Calu3 (cell line): ENCODE measurements around the gene AP1S1. TPM values are rescaled to one million over a fixed set of nuclear protein-coding genes. Genes with fewer than 3 reads are reported as not detected.

ENCODE experiments used
- BruUV-seq: library from RNA; stranded (reverse); fragments of 400-500 nt; replicated peaks from 2 replicates; lab custom pipeline; 2021; lab: Mats Ljungman, UMichigan
- CTCF ChIA-PET: fragments of 300-600 bp; sonication (Branson Sonifier 250); formaldehyde crosslinking; loops from one replicate; lab custom pipeline; 2022; ENCODE audit warnings: antibody characterized with exemption; lab: Charles Lee
- DNase-seq: peaks from one replicate; pipeline ENCODE4 v3.0.0; 2022
- H3K27ac Mint-ChIP-seq: one replicate; pipeline ENCODE4 v1.8.0; 2022; ENCODE audit warnings: mixed read lengths; ENCODE audit not compliant: unreplicated experiment
- H3K27me3 Mint-ChIP-seq: one replicate; pipeline ENCODE4 v1.8.0; 2022; ENCODE audit warnings: mixed read lengths; ENCODE audit not compliant: unreplicated experiment
- H3K36me3 Mint-ChIP-seq: one replicate; pipeline ENCODE4 v1.8.0; 2022; ENCODE audit warnings: mild to moderate bottlenecking, moderate library complexity, mixed read lengths; ENCODE audit not compliant: insufficient read depth, unreplicated experiment
- H3K4me1 Mint-ChIP-seq: one replicate; pipeline ENCODE4 v1.8.0; 2022; ENCODE audit warnings: mild to moderate bottlenecking, low read depth, mixed read lengths; ENCODE audit not compliant: unreplicated experiment
- H3K4me3 Mint-ChIP-seq: one replicate; pipeline ENCODE4 v1.8.0; 2022; ENCODE audit warnings: mild to moderate bottlenecking, low read depth, moderate library complexity, mixed read lengths; ENCODE audit not compliant: unreplicated experiment
- H3K9me3 Mint-ChIP-seq: one replicate; pipeline ENCODE4 v1.8.0; 2022; ENCODE audit warnings: low read depth, mixed read lengths; ENCODE audit not compliant: unreplicated experiment
- intact Hi-C: fragments of 100-400 bp; cut with micrococcal nuclease; formaldehyde crosslinking; loops from one replicate; pipeline ENCODE4 v1.10.0; 2022; ENCODE audit not compliant: unreplicated experiment
- total RNA-seq: library from RNA; stranded (reverse); gene quantifications from 2 replicates; pipeline ENCODE4 v1.2.3, GENCODE V29; 2022
- TF ChIP-seq, protein P1 (sequence below): fragments of 200-600 bp; IDR thresholded peaks from one replicate; pipeline ENCODE4 v1.8.0; 2022; ENCODE audit warnings: antibody characterized with exemption; ENCODE audit not compliant: unreplicated experiment

Gene AP1S1
- total RNA-seq, 1 experiment from 2014 or later = 45.6 TPM

DNA sequence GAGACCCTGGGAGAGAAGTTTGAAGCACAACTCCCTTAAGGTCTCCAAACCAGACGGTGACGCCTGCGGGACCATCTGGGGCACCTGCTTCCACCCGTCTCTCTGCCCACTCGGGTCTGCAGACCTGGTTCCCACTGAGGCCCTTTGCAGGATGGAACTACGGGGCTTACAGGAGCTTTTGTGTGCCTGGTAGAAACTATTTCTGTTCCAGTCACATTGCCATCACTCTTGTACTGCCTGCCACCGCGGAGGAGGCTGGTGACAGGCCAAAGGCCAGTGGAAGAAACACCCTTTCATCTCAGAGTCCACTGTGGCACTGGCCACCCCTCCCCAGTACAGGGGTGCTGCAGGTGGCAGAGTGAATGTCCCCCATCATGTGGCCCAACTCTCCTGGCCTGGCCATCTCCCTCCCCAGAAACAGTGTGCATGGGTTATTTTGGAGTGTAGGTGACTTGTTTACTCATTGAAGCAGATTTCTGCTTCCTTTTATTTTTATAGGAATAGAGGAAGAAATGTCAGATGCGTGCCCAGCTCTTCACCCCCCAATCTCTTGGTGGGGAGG, 16.5 kb upstream of the AP1S1 start:
- peak overlapping the region; percentile 66 for H3K4me3 Mint-ChIP-seq
- no peaks in the 10 kb centered on the region for H3K9me3 Mint-ChIP-seq
- H3K4me1 Mint-ChIP-seq = peaks cover 25% of the 10 kb centered on the region
- CTCF ChIA-PET = no interaction called here
- intact Hi-C loops = loop anchor here (1.0 kb wide), 1 partner anchor 37 kb away; no protein-coding TSS in a partner anchor
- H3K27ac Mint-ChIP-seq = peak overlapping the region; percentile 96
- DNase-seq = no peak
- TF ChIP-seq, protein P1, sequence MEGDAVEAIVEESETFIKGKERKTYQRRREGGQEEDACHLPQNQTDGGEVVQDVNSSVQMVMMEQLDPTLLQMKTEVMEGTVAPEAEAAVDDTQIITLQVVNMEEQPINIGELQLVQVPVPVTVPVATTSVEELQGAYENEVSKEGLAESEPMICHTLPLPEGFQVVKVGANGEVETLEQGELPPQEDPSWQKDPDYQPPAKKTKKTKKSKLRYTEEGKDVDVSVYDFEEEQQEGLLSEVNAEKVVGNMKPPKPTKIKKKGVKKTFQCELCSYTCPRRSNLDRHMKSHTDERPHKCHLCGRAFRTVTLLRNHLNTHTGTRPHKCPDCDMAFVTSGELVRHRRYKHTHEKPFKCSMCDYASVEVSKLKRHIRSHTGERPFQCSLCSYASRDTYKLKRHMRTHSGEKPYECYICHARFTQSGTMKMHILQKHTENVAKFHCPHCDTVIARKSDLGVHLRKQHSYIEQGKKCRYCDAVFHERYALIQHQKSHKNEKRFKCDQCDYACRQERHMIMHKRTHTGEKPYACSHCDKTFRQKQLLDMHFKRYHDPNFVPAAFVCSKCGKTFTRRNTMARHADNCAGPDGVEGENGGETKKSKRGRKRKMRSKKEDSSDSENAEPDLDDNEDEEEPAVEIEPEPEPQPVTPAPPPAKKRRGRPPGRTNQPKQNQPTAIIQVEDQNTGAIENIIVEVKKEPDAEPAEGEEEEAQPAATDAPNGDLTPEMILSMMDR = no peak
- H3K36me3 Mint-ChIP-seq = peaks cover 7% of the 10 kb centered on the region
- H3K27me3 Mint-ChIP-seq = no peaks in the 10 kb centered on the region
- no TSS peak for BruUV-seq

DNA sequence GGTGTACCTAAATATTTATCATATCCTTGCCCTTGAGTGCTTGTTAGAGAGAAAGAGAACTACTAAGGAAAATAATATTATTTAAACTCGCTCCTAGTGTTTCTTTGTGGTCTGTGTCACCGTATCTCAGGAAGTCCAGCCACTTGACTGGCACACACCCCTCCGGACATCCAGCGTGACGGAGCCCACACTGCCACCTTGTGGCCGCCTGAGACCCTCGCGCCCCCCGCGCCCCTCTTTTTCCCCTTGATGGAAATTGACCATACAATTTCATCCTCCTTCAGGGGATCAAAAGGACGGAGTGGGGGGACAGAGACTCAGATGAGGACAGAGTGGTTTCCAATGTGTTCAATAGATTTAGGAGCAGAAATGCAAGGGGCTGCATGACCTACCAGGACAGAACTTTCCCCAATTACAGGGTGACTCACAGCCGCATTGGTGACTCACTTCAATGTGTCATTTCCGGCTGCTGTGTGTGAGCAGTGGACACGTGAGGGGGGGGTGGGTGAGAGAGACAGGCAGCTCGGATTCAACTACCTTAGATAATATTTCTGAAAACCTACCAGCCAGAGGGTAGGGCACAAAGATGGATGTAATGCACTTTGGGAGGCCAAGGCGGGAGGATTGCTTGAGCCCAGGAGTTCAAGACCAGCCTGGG, 15.9 kb upstream of the AP1S1 start:
- Mint-ChIP-seq H3K4me1 (peaks cover 30% of the 10 kb centered on the region), H3K27ac (peak overlapping the region; percentile 96), H3K36me3 (peaks cover 7% of the 10 kb centered on the region), H3K9me3 (no peaks in the 10 kb centered on the region), H3K4me3 (peak overlapping the region; percentile 66), H3K27me3 (no peaks in the 10 kb centered on the region)
- CTCF ChIA-PET = interaction anchor here (0.6 to 0.7 kb wide), 2 partner anchors 43 to 80 kb away, joined by 3 read pairs; partner anchors contain the start of gene ZNHIT1
- BruUV-seq = no TSS peak
- TF ChIP-seq, protein P1 = peak; percentile 74
- intact Hi-C loops = loop anchor here (1.0 kb wide), 1 partner anchor 38 kb away; no protein-coding TSS in a partner anchor
- DNase-seq = peak; percentile 82

DNA sequence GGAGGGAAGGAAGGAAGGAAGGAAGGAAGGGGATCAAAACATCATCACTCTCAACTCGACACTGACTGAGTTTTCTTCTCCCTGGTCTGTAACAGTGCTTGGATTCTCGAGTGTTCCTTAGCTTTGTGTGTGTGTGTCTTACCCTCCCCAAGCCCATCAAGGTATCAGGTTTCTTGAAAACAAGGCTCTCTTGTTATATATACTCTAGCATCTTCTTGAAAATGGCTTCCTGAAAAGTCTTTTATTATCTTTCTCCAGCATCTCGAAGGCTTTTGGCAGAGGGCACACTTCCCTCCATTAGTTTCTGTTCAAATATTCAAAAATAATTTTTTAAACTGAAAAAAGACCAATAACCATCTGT, 14.0 kb upstream of the AP1S1 start:
- intact Hi-C loops = loop anchor here (10.0 kb wide), 1 partner anchor 144 kb away; no protein-coding TSS in a partner anchor
- Mint-ChIP-seq H3K4me3 (no peak overlapping the region), H3K27ac (peak overlapping the region; percentile 49), H3K4me1 (peaks cover 23% of the 10 kb centered on the region), H3K36me3 (peaks cover 7% of the 10 kb centered on the region), H3K27me3 (no peaks in the 10 kb centered on the region), H3K9me3 (no peaks in the 10 kb centered on the region)
- TF ChIP-seq, protein P1 = no peak
- no TSS peak for BruUV-seq
- CTCF ChIA-PET = interaction anchor here (1.7 kb wide), 1 partner anchor 52 kb away, joined by 6 read pairs; no protein-coding TSS in a partner anchor
- DNase-seq = no peak

DNA sequence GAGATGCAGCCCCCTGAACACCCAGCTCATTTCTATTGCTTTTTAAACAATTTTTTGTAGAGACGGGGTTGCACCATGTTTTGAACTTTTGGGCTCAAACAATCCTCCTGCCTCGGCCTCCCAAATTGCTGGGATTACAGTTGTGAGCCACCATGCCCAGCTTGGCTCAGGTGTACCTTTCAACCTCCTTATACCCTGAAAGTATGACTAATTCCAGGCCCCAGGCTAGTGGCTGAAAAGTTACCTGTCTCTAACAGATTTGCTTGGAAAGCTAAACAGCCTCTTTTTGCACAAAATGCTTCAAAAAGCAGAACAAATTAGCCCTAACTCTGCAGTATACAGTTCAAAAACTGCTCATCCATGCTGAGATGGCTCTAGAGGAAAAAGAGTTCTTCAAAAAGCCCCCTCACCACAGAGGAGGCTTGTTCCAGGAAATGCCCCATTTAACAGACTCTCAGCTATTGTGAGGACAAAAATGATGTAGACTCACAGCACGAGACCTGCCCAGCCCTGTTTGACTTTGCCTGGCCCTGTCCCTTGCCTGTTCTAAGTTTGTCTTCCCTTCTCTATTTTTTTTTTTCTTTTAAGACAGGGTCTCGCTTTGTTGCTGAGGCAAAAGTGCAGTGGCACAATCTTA, 13.4 kb upstream of the AP1S1 start:
- Mint-ChIP-seq H3K27ac (peak overlapping the region; percentile 49), H3K4me1 (peaks cover 22% of the 10 kb centered on the region), H3K36me3 (peaks cover 7% of the 10 kb centered on the region), H3K9me3 (no peaks in the 10 kb centered on the region), H3K4me3 (no peak overlapping the region), H3K27me3 (no peaks in the 10 kb centered on the region)
- no peak for DNase-seq
- CTCF ChIA-PET = interaction anchor here (0.5 to 1.7 kb wide), 2 partner anchors 46 to 52 kb away, joined by 6 to 7 read pairs; no protein-coding TSS in a partner anchor
- no TSS peak for BruUV-seq
- TF ChIP-seq, protein P1 = no peak
- intact Hi-C loops = loop anchor here (10.0 kb wide), 1 partner anchor 144 kb away; no protein-coding TSS in a partner anchor
